CD4-positive, alpha-beta T cell (primary cell): ENCODE measurements around the gene NMRAL1. TPM values are rescaled to one million over a fixed set of nuclear protein-coding genes. Genes with fewer than 3 reads are reported as not detected.

Experiments used
- ATAC-seq: fragments of 200-7000 bp; cut with Tn5 transposase; one replicate; pipeline ENCODE4 v1.10.0; 2022; ENCODE audit warnings: mild to moderate bottlenecking; ENCODE audit not compliant: poor library complexity
- CTCF ChIA-PET: fragments of 350-600 bp; sonication (Branson Sonifier 250); formaldehyde crosslinking; loops from one replicate; lab custom pipeline; 2021; ENCODE audit warnings: antibody characterized with exemption, inconsistent platforms; lab: Charles Lee
- POLR2A ChIA-PET: fragments of 350-600 bp; sonication (Branson Sonifier 250); formaldehyde crosslinking; loops from one replicate; lab custom pipeline; 2021; ENCODE audit warnings: antibody characterized with exemption, inconsistent platforms; lab: Charles Lee
- DNase-seq, 14 experiments: peaks; one replicate each; pipeline ENCODE4 v3.0.0-alpha.2; 2013 to 2020; ENCODE audit warnings: mixed read lengths in 2 of 14
- H3K27ac ChIP-seq, 2 donors: one replicate each; pipeline versions ENCODE4 v1.5.1 to v1.7.0; 2013; ENCODE audit warnings: low read length in 2 of 2, low read depth in 1 of 2, mild to moderate bottlenecking in 1 of 2
- H3K27me3 ChIP-seq, 2 experiments: 1 replicate in 1 of 2; 2 replicates in 1 of 2; pipeline versions ENCODE4 v1.6.1 to v1.7.0; 2013; ENCODE audit warnings: low read length in 2 of 2, control low read depth in 1 of 2, mild to moderate bottlenecking in 1 of 2, moderate library complexity in 1 of 2; ENCODE audit not compliant: insufficient read depth in 2 of 2, control insufficient read depth in 1 of 2
- H3K36me3 ChIP-seq: one replicate; pipeline ENCODE4 v1.6.1; 2013; ENCODE audit warnings: low read length, control low read depth; ENCODE audit not compliant: insufficient read depth
- H3K4me1 ChIP-seq: one replicate; pipeline ENCODE4 v1.6.1; 2013; ENCODE audit warnings: low read length, control low read depth; ENCODE audit not compliant: insufficient read depth
- H3K4me3 ChIP-seq: one replicate; pipeline ENCODE4 v1.5.1; 2013; ENCODE audit warnings: mild to moderate bottlenecking, low read length, moderate library complexity
- H3K9me3 ChIP-seq, 2 experiments: 1 replicate in 1 of 2; 2 replicates in 1 of 2; pipeline versions ENCODE4 v1.6.1 to v1.7.0; 2013; ENCODE audit warnings: low read length in 2 of 2, mild to moderate bottlenecking in 2 of 2, control low read depth in 1 of 2, moderate library complexity in 1 of 2; ENCODE audit not compliant: control insufficient read depth in 1 of 2, insufficient read depth in 1 of 2
- H3K27ac Mint-ChIP-seq: one replicate; pipeline ENCODE4 v1.8.0; 2020; ENCODE audit warnings: mixed read lengths
- H3K27me3 Mint-ChIP-seq: one replicate; pipeline ENCODE4 v1.8.0; 2021; ENCODE audit warnings: mixed read lengths
- H3K36me3 Mint-ChIP-seq: one replicate; pipeline ENCODE4 v1.8.0; 2021; ENCODE audit warnings: low read depth, mixed read lengths
- H3K4me1 Mint-ChIP-seq: one replicate; pipeline ENCODE4 v1.8.0; 2021; ENCODE audit warnings: low read depth, mixed read lengths
- H3K4me3 Mint-ChIP-seq: one replicate; pipeline ENCODE4 v1.8.0; 2020; ENCODE audit warnings: mild to moderate bottlenecking, mixed read lengths
- H3K9me3 Mint-ChIP-seq: one replicate; pipeline ENCODE4 v1.8.0; 2020; ENCODE audit warnings: mixed read lengths
- intact Hi-C, 2 experiments: fragments of 100-400 bp; cut with DNase I in 1 of 2; cut with micrococcal nuclease in 1 of 2; formaldehyde crosslinking; loops; one replicate each; pipeline versions ENCODE4 v1.15.1 to v1.9.0; 2023 to 2025; cut with DNase I, micrococcal nuclease
- total RNA-seq, 174 experiments: library from RNA in 2 of 174; stranded (reverse) in 2 of 174; gene quantifications; one replicate each; pipeline ENCODE4 v1.2.3 and lab custom pipeline; 2021 to 2026
- TF ChIP-seq, protein P1 (sequence below): fragments of 200-600 bp; IDR thresholded peaks from one replicate; pipeline ENCODE4 v1.8.0; 2022; ENCODE audit warnings: antibody characterized with exemption, mild to moderate bottlenecking

The NMRAL1 gene
- total RNA-seq, 2 experiments from 2014 or later, result 28.6 to 29.5 TPM

DNA sequence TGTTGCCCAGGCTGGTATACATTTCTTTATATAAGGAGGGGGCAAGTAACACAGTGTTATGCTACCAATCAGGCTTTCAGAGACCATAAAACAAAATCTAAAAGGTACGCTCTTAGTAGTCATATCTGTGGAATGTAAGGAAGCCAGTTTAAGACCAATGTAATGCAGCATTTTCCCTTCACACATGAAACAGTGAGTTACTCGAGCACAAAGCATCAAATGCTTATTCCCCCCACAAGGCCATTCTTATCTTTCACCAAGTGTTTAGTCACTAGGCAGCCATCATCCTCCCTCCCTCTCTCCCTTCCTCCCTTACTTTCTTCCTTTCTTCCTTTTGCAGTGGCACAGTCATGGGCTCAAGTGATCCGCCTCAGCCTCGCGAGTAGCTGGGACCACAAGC, 14.6 kb upstream of the NMRAL1 start:
- H3K27ac Mint-ChIP-seq, result peak overlapping the region; percentile 91
- no peak for ATAC-seq
- peak overlapping the region; percentile 73 for H3K4me3 Mint-ChIP-seq
- peaks cover 70% of the 10 kb centered on the region for H3K4me1 Mint-ChIP-seq
- peaks cover 59% of the 10 kb centered on the region for H3K36me3 ChIP-seq
- no peaks in the 10 kb centered on the region for H3K9me3 Mint-ChIP-seq
- no peaks in the 10 kb centered on the region for H3K27me3 Mint-ChIP-seq
- peak overlapping the region; percentile 73 to 81 for H3K27ac ChIP-seq
- POLR2A ChIA-PET, result interaction anchor here (0.6 to 5.7 kb wide), 6 partner anchors 12 to 49 kb away, joined by 3 to 86 read pairs (median 36); partner anchors contain the start of genes CDIP1, HMOX2 and NMRAL1
- intact Hi-C loops, result no loop called here
- no peak for DNase-seq
- CTCF ChIA-PET, result interaction anchor here (1.2 to 2.3 kb wide), 5 partner anchors 10 to 60 kb away, joined by 3 to 9 read pairs (median 5); partner anchors contain the start of gene HMOX2
- peaks cover 69% of the 10 kb centered on the region for H3K36me3 Mint-ChIP-seq
- H3K4me1 ChIP-seq, result peaks cover 80% of the 10 kb centered on the region
- no peaks in the 10 kb centered on the region for H3K27me3 ChIP-seq
- TF ChIP-seq, protein P1, sequence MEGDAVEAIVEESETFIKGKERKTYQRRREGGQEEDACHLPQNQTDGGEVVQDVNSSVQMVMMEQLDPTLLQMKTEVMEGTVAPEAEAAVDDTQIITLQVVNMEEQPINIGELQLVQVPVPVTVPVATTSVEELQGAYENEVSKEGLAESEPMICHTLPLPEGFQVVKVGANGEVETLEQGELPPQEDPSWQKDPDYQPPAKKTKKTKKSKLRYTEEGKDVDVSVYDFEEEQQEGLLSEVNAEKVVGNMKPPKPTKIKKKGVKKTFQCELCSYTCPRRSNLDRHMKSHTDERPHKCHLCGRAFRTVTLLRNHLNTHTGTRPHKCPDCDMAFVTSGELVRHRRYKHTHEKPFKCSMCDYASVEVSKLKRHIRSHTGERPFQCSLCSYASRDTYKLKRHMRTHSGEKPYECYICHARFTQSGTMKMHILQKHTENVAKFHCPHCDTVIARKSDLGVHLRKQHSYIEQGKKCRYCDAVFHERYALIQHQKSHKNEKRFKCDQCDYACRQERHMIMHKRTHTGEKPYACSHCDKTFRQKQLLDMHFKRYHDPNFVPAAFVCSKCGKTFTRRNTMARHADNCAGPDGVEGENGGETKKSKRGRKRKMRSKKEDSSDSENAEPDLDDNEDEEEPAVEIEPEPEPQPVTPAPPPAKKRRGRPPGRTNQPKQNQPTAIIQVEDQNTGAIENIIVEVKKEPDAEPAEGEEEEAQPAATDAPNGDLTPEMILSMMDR, result no peak
- H3K4me3 ChIP-seq, result no peak overlapping the region
- no peaks in the 10 kb centered on the region for H3K9me3 ChIP-seq

DNA sequence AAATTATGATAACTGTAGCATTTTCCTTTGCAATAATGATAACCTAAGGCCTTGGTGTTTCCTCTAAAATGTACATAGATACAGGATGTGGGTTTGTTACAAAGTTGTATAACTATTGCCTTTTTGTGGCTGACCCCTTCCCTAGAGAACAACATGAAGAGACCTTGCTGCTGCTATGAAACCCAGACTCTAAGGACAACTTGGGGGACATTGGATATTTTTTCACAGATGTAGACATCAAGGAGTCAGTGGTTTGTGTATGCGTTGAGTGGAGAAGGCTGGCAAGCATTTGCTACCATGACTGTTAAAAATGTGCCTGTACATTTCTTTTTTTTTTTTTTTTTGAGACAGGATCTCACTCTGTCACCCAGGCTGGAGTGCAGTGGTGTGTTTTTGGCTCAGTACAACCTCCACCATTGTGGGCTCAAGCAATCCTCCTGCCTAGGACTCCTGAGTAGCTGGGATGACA, 14.1 kb upstream of the NMRAL1 start:
- intact Hi-C loops, result loop anchor here in 1 of 2 experiments (1.0 kb wide), 2 partner anchors 12 to 17 kb away; partner anchors contain the start of gene HMOX2
- ChIA-PET CTCF (interaction anchor here (0.6 to 2.4 kb wide), 7 partner anchors 10 to 206 kb away, joined by 3 to 12 read pairs (median 5); partner anchors contain the start of gene HMOX2), POLR2A (interaction anchor here (0.6 to 5.7 kb wide), 4 partner anchors 12 to 22 kb away, joined by 3 to 86 read pairs (median 74); partner anchors contain the start of genes HMOX2 and NMRAL1)
- Mint-ChIP-seq H3K4me3 (peak overlapping the region; percentile 73), H3K27ac (peak overlapping the region; percentile 91), H3K4me1 (peaks cover 66% of the 10 kb centered on the region), H3K36me3 (peaks cover 72% of the 10 kb centered on the region), H3K9me3 (no peaks in the 10 kb centered on the region), H3K27me3 (no peaks in the 10 kb centered on the region)
- DNase-seq, result peak in 5 of 14 experiments; percentile 27 to 87 (median 68)
- Histone ChIP-seq H3K4me1 (peaks cover 76% of the 10 kb centered on the region), H3K9me3 (no peaks in the 10 kb centered on the region), H3K4me3 (peak overlapping the region; percentile 7), H3K36me3 (peaks cover 60% of the 10 kb centered on the region), H3K27ac (peak overlapping the region; percentile 73 to 81), H3K27me3 (no peaks in the 10 kb centered on the region)
- TF ChIP-seq, protein P1, result no peak
- ATAC-seq, result peak; percentile 83

- Histone ChIP-seq H3K27me3 (no peaks in the 10 kb centered on the region), H3K9me3 (no peaks in the 10 kb centered on the region), H3K36me3 (peaks cover 62% of the 10 kb centered on the region), H3K4me1 (peaks cover 71% of the 10 kb centered on the region), H3K4me3 (peak overlapping the region; percentile 7), H3K27ac (peak overlapping the region; percentile 37 to 73)
- ChIA-PET CTCF (interaction anchor here (0.6 to 2.4 kb wide), 8 partner anchors 10 to 206 kb away, joined by 3 to 12 read pairs (median 4); partner anchors contain the start of gene HMOX2), POLR2A (interaction anchor here (0.6 to 5.7 kb wide), 6 partner anchors 11 to 71 kb away, joined by 3 to 86 read pairs (median 34); partner anchors contain the start of genes HMOX2 and NMRAL1)
- H3K27ac Mint-ChIP-seq, result peak overlapping the region; percentile 91
- H3K27me3 Mint-ChIP-seq, result no peaks in the 10 kb centered on the region
- H3K36me3 Mint-ChIP-seq, result peaks cover 72% of the 10 kb centered on the region
- H3K4me1 Mint-ChIP-seq, result peaks cover 60% of the 10 kb centered on the region
- DNase-seq (peak in 2 of 14 experiments; percentile 54 to 56), ATAC-seq (peak; percentile 45)
- intact Hi-C loops, result loop anchor here in 1 of 2 experiments (1.0 kb wide), 2 partner anchors 12 to 17 kb away; partner anchors contain the start of gene HMOX2
- H3K4me3 Mint-ChIP-seq, result peak overlapping the region; percentile 73
- TF ChIP-seq, protein P1, result no peak
- no peaks in the 10 kb centered on the region for H3K9me3 Mint-ChIP-seq
Measured at GRCh38 chr16:4487955-4488498, 13.6 kb upstream of the NMRAL1 start.
